Measurements from ENCODE around the gene ORC1. TPM values are rescaled to one million over a fixed set of nuclear protein-coding genes. Genes with fewer than 3 reads are reported as not detected.

The ORC1 gene
- total and polyA plus RNA-seq, 2 of the 8 experiments (the other 6 are each of a cell fraction or from before 2014, with no cell fraction given), result 36.9 to 49.0 TPM

GRCh38 chr1:52444463-52444862 is 40.2 kb upstream of the ORC1 start:
- no peak overlapping the region for H2BK12ac ChIP-seq (ENCODE audit: low read depth, low read length)
- H2BK5ac ChIP-seq (ENCODE audit: low read depth, low read length), result no peak overlapping the region
- no peak overlapping the region for H3K23ac ChIP-seq (ENCODE audit: insufficient read length)
- H4K20me1 ChIP-seq (replicated peaks in 1 of 2; ENCODE audit: control insufficient read depth in 1 of 2, insufficient read depth in 2 of 2, low read length in 2 of 2), result no peaks in the 10 kb centered on the region
- H3K4ac ChIP-seq (replicated peaks; ENCODE audit: insufficient read length, low read depth, low read length), result no peak overlapping the region
- POLR2A ChIA-PET (ENCODE audit: partially characterized antibody), result no interaction called here
- no peak overlapping the region for H2BK15ac ChIP-seq (ENCODE audit: low read length)
- TF ChIP-seq TAF7 (optimal IDR thresholded peaks at IDR 0.05; ENCODE audit: borderline replicate concordance, low read depth, low read length), result no peak
- TF ChIP-seq HDAC2 (IDR thresholded peaks at IDR 0.05; ENCODE audit: borderline replicate concordance in 1 of 2, low read depth in 2 of 2, low read length in 2 of 2), result no peak
- no peak for TF ChIP-seq EGR1 (IDR thresholded peaks at IDR 0.05; ENCODE audit: borderline replicate concordance, low read depth, low read length)
- no peak for TF ChIP-seq CHD1 (IDR thresholded peaks at IDR 0.05; ENCODE audit: low read depth, low read length)
- no peak for TF ChIP-seq TCF12 (IDR thresholded peaks at IDR 0.05; ENCODE audit: low read depth, low read length)
- TF ChIP-seq SP2 (IDR thresholded peaks at IDR 0.05; ENCODE audit: low read length), result no peak
- TF ChIP-seq NANOG (IDR thresholded peaks at IDR 0.05; ENCODE audit: insufficient read depth, low read depth, low read length, poor library complexity, severe bottlenecking), result no peak
- no peak for TF ChIP-seq KDM1A (IDR thresholded peaks at IDR 0.05; ENCODE audit: borderline replicate concordance, low read length)
- no peak for TF ChIP-seq RBBP5 (IDR thresholded peaks at IDR 0.05; ENCODE audit: borderline replicate concordance, low read depth, low read length)
- no peak for TF ChIP-seq SAP30 (IDR thresholded peaks at IDR 0.05; ENCODE audit: insufficient read depth, insufficient replicate concordance, low read length)
- TF ChIP-seq CHD2 (IDR thresholded peaks at IDR 0.05; ENCODE audit: low read length), result no peak
- TF ChIP-seq BRCA1 (IDR thresholded peaks at IDR 0.05; ENCODE audit: low read depth, low read length), result no peak
- H3K18ac ChIP-seq (ENCODE audit: extremely low read depth, low read length), result no peak overlapping the region
- H3K27ac ChIP-seq (ENCODE audit: low read depth, low read length), result no peak overlapping the region; the same call in 1 of the 2 replicates
- H2AK5ac ChIP-seq (ENCODE audit: low read depth, low read length), result no peak overlapping the region
- no peaks in the 10 kb centered on the region for H3K27me3 ChIP-seq (replicated peaks in 1 of 4; ENCODE audit: control insufficient read depth in 3 of 4, extremely low read depth in 1 of 4, insufficient read depth in 3 of 4, low read length in 3 of 4)
- H3K79me2 ChIP-seq (ENCODE audit: control insufficient read depth in 1 of 2, insufficient read depth in 2 of 2, low read length in 2 of 2), result no peaks in the 10 kb centered on the region
- H3K23me2 ChIP-seq (ENCODE audit: low read depth, low read length), result peaks cover 2% of the 10 kb centered on the region; the same call in 1 of the 2 replicates
- DNase-seq (ENCODE audit: low read depth in 1 of 2, low spot score in 2 of 2) (no peak), FAIRE-seq (no peak)
- H4K91ac ChIP-seq (replicated peaks; ENCODE audit: insufficient read length, low read length), result no peak overlapping the region
- H4K8ac ChIP-seq (ENCODE audit: extremely low read depth, insufficient read depth, low read length), result no peak overlapping the region
- CTCF ChIA-PET (ENCODE audit: partially characterized antibody), result interaction anchor here (1.3 kb wide), 1 partner anchor 15 kb away, joined by 3 read pairs; no protein-coding TSS in a partner anchor
- no peak overlapping the region for H3K56ac ChIP-seq (replicated peaks; ENCODE audit: insufficient read length, low read depth, low read length)
- no peak overlapping the region for H3K14ac ChIP-seq (ENCODE audit: insufficient read length)
- no peaks in the 10 kb centered on the region for H3K4me1 ChIP-seq (replicated peaks in 1 of 4; ENCODE audit: control insufficient read depth in 3 of 4, insufficient read depth in 4 of 4, low read length in 3 of 4)
- 89% methylated on average over 2 of the region's 2 CpGs; no CpG with 5 or more reads in 1 of the 2 experiments for WGBS, 2 experiments (ENCODE audit: extremely low coverage in 1 of 2, insufficient coverage in 1 of 2, insufficient read length in 1 of 2, insufficient replicate concordance in 2 of 2, low coverage in 1 of 2, low lambda C conversion rate in 2 of 2, missing lambda C conversion rate in 1 of 2)
- no peak overlapping the region for H2BK20ac ChIP-seq (ENCODE audit: low read length)
- no peak overlapping the region for H2BK120ac ChIP-seq (replicated peaks; ENCODE audit: low read depth, low read length)
- no peaks in the 10 kb centered on the region for H3K9me3 ChIP-seq (ENCODE audit: insufficient read depth in 2 of 2, low read depth in 1 of 2, low read length in 1 of 2)
- no peak overlapping the region for H3K4me3 ChIP-seq (ENCODE audit: extremely low read depth in 1 of 4, insufficient read depth in 2 of 4, low read depth in 3 of 4, low read length in 4 of 4)
- H3K79me1 ChIP-seq (ENCODE audit: low read depth, low read length), result no peaks in the 10 kb centered on the region; the same call in 1 of the 2 replicates
- H4K5ac ChIP-seq (ENCODE audit: insufficient read length, low read depth, low read length), result no peak overlapping the region
- H3K4me2 ChIP-seq (ENCODE audit: insufficient read depth in 1 of 2, low read depth in 2 of 2, low read length in 2 of 2), result no peak overlapping the region
- H2AFZ ChIP-seq (ENCODE audit: low read length), result no peak overlapping the region
- H3K36me3 ChIP-seq (ENCODE audit: control insufficient read depth in 2 of 4, insufficient read depth in 4 of 4, low read length in 3 of 4), result peaks cover 2 to 17% (median 8%) of the 10 kb centered on the region in 4 experiments; a peak in 7 of 8 replicates
- no peak overlapping the region for H3K9ac ChIP-seq (replicated peaks in 1 of 4; ENCODE audit: extremely low read depth in 1 of 4, low read depth in 3 of 4, low read length in 3 of 4)
